Common myeloid progenitor, CD34-positive (primary cell): ENCODE results near the gene PPP2R3A. TPM values are rescaled to one million over a fixed set of nuclear protein-coding genes. Genes with fewer than 3 reads are reported as not detected.

ENCODE experiments used
- CTCF ChIA-PET: fragments of 350-600 bp; sonication (Branson Sonifier 250); formaldehyde crosslinking; loops from one replicate; lab custom pipeline; 2021; ENCODE audit warnings: antibody characterized with exemption; lab: Charles Lee
- POLR2A ChIA-PET: fragments of 350-600 bp; sonication (Branson Sonifier 250); formaldehyde crosslinking; loops from one replicate; lab custom pipeline; 2021; ENCODE audit warnings: antibody characterized with exemption; lab: Charles Lee
- DNase-seq, 3 donors: peaks; one replicate each; pipeline versions ENCODE4 v3.0.0 to v3.0.0-alpha.2; 2013
- H3K27ac ChIP-seq, 2 experiments: 1 replicate in 1 of 2; 2 replicates in 1 of 2; pipeline ENCODE4 v1.7.0; 2013; ENCODE audit warnings: inconsistent platforms in 2 of 2, low read length in 2 of 2, mild to moderate bottlenecking in 2 of 2, low read depth in 1 of 2, moderate library complexity in 1 of 2; ENCODE audit not compliant: severe bottlenecking in 2 of 2, insufficient read depth in 1 of 2, poor library complexity in 1 of 2
- H3K27me3 ChIP-seq, 5 experiments: replicated peaks in 2 of 5; 1 replicate in 3 of 5; 2 replicates in 2 of 5; pipeline versions ENCODE4 v1.6.1 to v1.7.0; 2013; ENCODE audit warnings: low read length in 4 of 5, mild to moderate bottlenecking in 2 of 5, moderate library complexity in 2 of 5, inconsistent platforms in 1 of 5; ENCODE audit not compliant: insufficient read depth in 5 of 5, control insufficient read depth in 4 of 5
- H3K36me3 ChIP-seq, 4 experiments: 1 replicate in 2 of 4; 2 replicates in 2 of 4; pipeline versions ENCODE4 v1.6.1 to v1.7.0; 2013; ENCODE audit warnings: low read length in 3 of 4, control low read depth in 1 of 4, mild to moderate bottlenecking in 1 of 4; ENCODE audit not compliant: control insufficient read depth in 4 of 4, insufficient read depth in 4 of 4
- H3K4me1 ChIP-seq, 4 experiments: 1 replicate in 3 of 4; 2 replicates in 1 of 4; pipeline versions ENCODE4 v1.6.1 to v1.7.1; 2013; ENCODE audit warnings: low read length in 3 of 4, mild to moderate bottlenecking in 3 of 4, control low read depth in 1 of 4, inconsistent platforms in 1 of 4, moderate library complexity in 1 of 4; ENCODE audit not compliant: control insufficient read depth in 4 of 4, insufficient read depth in 4 of 4; ENCODE audit errors: control extremely low read depth in 1 of 4
- H3K4me3 ChIP-seq, 7 experiments: 1 replicate in 4 of 7; 2 replicates in 3 of 7; pipeline versions ENCODE4 v1.5.1 to v1.7.0; 2013; ENCODE audit warnings: mild to moderate bottlenecking in 7 of 7, low read length in 6 of 7, moderate library complexity in 6 of 7, inconsistent platforms in 2 of 7, low read depth in 2 of 7, control low read depth in 1 of 7; ENCODE audit not compliant: insufficient read depth in 4 of 7, control insufficient read depth in 1 of 7; ENCODE audit errors: extremely low read depth in 1 of 7
- H3K9me3 ChIP-seq, 5 experiments: 1 replicate in 4 of 5; 2 replicates in 1 of 5; pipeline versions ENCODE4 v1.6.1 to v1.7.1; 2013; ENCODE audit warnings: low read length in 4 of 5, mild to moderate bottlenecking in 2 of 5, inconsistent platforms in 1 of 5, low read depth in 1 of 5, moderate library complexity in 1 of 5; ENCODE audit not compliant: control insufficient read depth in 4 of 5, insufficient read depth in 2 of 5; ENCODE audit errors: control extremely low read depth in 1 of 5
- WGBS: methylation state at CpG from one replicate; pipeline ENCODE4 v1.1.5; 2013; ENCODE audit not compliant: insufficient coverage; 5-methylcytosine and 5-hydroxymethylcytosine counted together
- polyA plus RNA-seq: library from polyadenylated mRNA; unstranded; fragments of 120-200 nt; gene quantifications from one replicate; pipeline ENCODE4 v1.2.1, GENCODE V29; 2013

Gene PPP2R3A
- 2.1 TPM for polyA plus RNA-seq

- ChIA-PET CTCF (interaction anchor here (1.7 kb wide), 1 partner anchor 43 kb away, joined by 3 read pairs; no protein-coding TSS in a partner anchor), POLR2A (no interaction called here)
- Histone ChIP-seq H3K4me3 (peak within 1 kb of the TSS; percentile 60 to 91 (median 81)), H3K9me3 (peaks cover 0 to 6% (median 3%) of the 10 kb centered on the region in 5 experiments), H3K27me3 (no peaks in the 10 kb centered on the region), H3K4me1 (peaks cover 0 to 14% (median 10%) of the 10 kb centered on the region in 4 experiments), H3K36me3 (no peaks in the 10 kb centered on the region), H3K27ac (no peak within 1 kb of the TSS)
- DNase-seq: peak; percentile 72 to 87 (median 82)
- WGBS: 0% methylated on average over 57 of the region's 83 CpGs
These were observed at the start of gene PPP2R3A for GRCh38 chr3:135965506-135966270. Gene PPP2R3A, plus strand, starts transcription at chr3:135965728. Its CDS starts 35,771 bp downstream, at chr3:136001499.

GRCh38 chr3:135916310-135916709 lies 49.2 kb upstream of the PPP2R3A start:
- CTCF ChIA-PET: interaction anchor here (0.9 to 8.0 kb wide), 3 partner anchors 44 to 133 kb away, joined by 3 to 95 read pairs (median 3); no protein-coding TSS in a partner anchor
- WGBS: no CpG with 5 or more reads among the region's 4 CpGs

GRCh38 chr3:135917076-135917475 lies 48.5 kb upstream of the PPP2R3A start:
- DNase-seq: no peak
- Histone ChIP-seq H3K4me1 (no peaks in the 10 kb centered on the region), H3K4me3 (no peak overlapping the region), H3K27ac (no peak overlapping the region), H3K36me3 (no peaks in the 10 kb centered on the region), H3K27me3 (no peaks in the 10 kb centered on the region), H3K9me3 (no peaks in the 10 kb centered on the region)
- CTCF ChIA-PET: interaction anchor here (1.1 to 8.0 kb wide), 3 partner anchors 13 to 132 kb away, joined by 3 to 95 read pairs (median 3); no protein-coding TSS in a partner anchor
- WGBS: 100% methylated on average over 3 of the region's 3 CpGs
- POLR2A ChIA-PET: no interaction called here

More at GRCh38 chr3:135916310-135916709, 49.2 kb upstream of the PPP2R3A start:
- Histone ChIP-seq H3K27ac (no peak overlapping the region), H3K4me3 (no peak overlapping the region), H3K36me3 (no peaks in the 10 kb centered on the region), H3K9me3 (no peaks in the 10 kb centered on the region), H3K4me1 (no peaks in the 10 kb centered on the region), H3K27me3 (no peaks in the 10 kb centered on the region)
- POLR2A ChIA-PET: no interaction called here
- no peak for DNase-seq

GRCh38 chr3:135917927-135918597 lies 47.5 kb upstream of the PPP2R3A start:
- POLR2A ChIA-PET: no interaction called here

GRCh38 chr3:135918600-135918999 lies 46.9 kb upstream of the PPP2R3A start:
- H3K4me1 ChIP-seq: no peaks in the 10 kb centered on the region
- H3K27me3 ChIP-seq: no peaks in the 10 kb centered on the region
- WGBS: 60% methylated on average over 1 of the region's 1 CpG
- ChIA-PET POLR2A (no interaction called here), CTCF (interaction anchor here (1.2 to 8.0 kb wide), 2 partner anchors 125 to 130 kb away, joined by 4 to 95 read pairs; no protein-coding TSS in a partner anchor)
- peak; percentile 9 to 37 (median 37) for DNase-seq
- H3K4me3 ChIP-seq: no peak overlapping the region
- H3K9me3 ChIP-seq: no peaks in the 10 kb centered on the region
- H3K36me3 ChIP-seq: no peaks in the 10 kb centered on the region
- no peak overlapping the region for H3K27ac ChIP-seq

More at GRCh38 chr3:135917927-135918597, 47.5 kb upstream of the PPP2R3A start:
- H3K36me3 ChIP-seq: no peaks in the 10 kb centered on the region
- WGBS: 95% methylated on average over 7 of the region's 8 CpGs
- no peaks in the 10 kb centered on the region for H3K9me3 ChIP-seq
- H3K4me3 ChIP-seq: no peak overlapping the region
- no peak for DNase-seq
- H3K4me1 ChIP-seq: no peaks in the 10 kb centered on the region
- no peak overlapping the region for H3K27ac ChIP-seq
- no peaks in the 10 kb centered on the region for H3K27me3 ChIP-seq
- CTCF ChIA-PET: interaction anchor here (1.2 to 8.0 kb wide), 3 partner anchors 14 to 130 kb away, joined by 3 to 95 read pairs (median 4); no protein-coding TSS in a partner anchor

GRCh38 chr3:135920275-135920674 lies 45.3 kb upstream of the PPP2R3A start:
- DNase-seq: no peak
- POLR2A ChIA-PET: no interaction called here
- H3K36me3 ChIP-seq: no peaks in the 10 kb centered on the region
- H3K27ac ChIP-seq: no peak overlapping the region
- CTCF ChIA-PET: interaction anchor here (8.0 kb wide), 1 partner anchor 123 kb away, joined by 95 read pairs; no protein-coding TSS in a partner anchor
- H3K4me3 ChIP-seq: no peak overlapping the region
- no peaks in the 10 kb centered on the region for H3K4me1 ChIP-seq
- WGBS: 100% methylated on average over 2 of the region's 2 CpGs
- no peaks in the 10 kb centered on the region for H3K27me3 ChIP-seq
- no peaks in the 10 kb centered on the region for H3K9me3 ChIP-seq
